ENCODE results near the gene TOPBP1.

TOPBP1 gene

DNA sequence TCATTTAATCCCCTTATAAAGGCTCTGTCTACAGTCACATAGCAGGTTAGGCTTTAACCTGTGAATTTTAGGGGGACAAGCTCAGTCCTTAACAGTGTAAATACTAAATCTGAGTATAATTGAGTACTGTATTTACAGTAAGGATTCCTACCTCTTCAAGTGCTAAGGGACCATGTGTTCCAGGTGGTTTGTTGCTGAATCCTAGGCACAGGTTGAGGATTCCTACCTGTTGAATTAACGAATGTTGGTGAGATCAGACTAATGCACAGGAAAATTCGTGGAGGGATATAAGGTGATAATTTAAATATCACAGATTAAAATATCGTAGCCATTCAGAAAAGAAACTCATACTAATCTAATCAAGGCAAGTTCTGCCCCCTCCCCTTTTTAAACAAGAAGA is 63.3 kb downstream of the TOPBP1 start:
- DNase-seq (ENCODE audit: low read depth): no peak
- H3K4me3 ChIP-seq (ENCODE audit: low read length): no peak overlapping the region
- TF ChIP-seq, protein P1, sequence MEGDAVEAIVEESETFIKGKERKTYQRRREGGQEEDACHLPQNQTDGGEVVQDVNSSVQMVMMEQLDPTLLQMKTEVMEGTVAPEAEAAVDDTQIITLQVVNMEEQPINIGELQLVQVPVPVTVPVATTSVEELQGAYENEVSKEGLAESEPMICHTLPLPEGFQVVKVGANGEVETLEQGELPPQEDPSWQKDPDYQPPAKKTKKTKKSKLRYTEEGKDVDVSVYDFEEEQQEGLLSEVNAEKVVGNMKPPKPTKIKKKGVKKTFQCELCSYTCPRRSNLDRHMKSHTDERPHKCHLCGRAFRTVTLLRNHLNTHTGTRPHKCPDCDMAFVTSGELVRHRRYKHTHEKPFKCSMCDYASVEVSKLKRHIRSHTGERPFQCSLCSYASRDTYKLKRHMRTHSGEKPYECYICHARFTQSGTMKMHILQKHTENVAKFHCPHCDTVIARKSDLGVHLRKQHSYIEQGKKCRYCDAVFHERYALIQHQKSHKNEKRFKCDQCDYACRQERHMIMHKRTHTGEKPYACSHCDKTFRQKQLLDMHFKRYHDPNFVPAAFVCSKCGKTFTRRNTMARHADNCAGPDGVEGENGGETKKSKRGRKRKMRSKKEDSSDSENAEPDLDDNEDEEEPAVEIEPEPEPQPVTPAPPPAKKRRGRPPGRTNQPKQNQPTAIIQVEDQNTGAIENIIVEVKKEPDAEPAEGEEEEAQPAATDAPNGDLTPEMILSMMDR (IDR thresholded peaks at IDR 0.05; ENCODE audit: insufficient read depth, low read depth, low read length, missing control alignments): no peak

DNA sequence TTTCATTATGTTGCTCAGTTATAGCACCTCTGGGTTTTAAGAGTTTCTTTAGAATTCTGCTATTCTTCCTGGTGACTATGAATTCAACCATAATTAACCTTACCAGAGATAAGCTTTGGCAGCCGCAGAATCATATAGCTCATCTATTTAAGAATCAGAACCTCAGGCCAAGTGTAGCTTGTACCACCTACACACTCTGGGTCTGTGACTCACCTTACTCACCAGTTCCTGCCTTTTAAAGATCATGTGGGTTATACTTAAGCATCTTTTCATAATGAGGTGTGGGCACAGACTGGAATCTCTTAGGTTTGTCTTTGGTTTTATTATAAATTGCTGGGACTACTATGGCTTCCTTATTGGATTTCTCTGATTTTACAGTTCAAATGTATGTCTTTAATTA is 66.4 kb downstream of the TOPBP1 start:
- H3K4me3 ChIP-seq (ENCODE audit: low read length): no peak overlapping the region
- DNase-seq (ENCODE audit: low read depth): peak; percentile 72
- TF ChIP-seq, protein P1 (IDR thresholded peaks at IDR 0.05; ENCODE audit: insufficient read depth, low read depth, low read length, missing control alignments): no peak

DNA sequence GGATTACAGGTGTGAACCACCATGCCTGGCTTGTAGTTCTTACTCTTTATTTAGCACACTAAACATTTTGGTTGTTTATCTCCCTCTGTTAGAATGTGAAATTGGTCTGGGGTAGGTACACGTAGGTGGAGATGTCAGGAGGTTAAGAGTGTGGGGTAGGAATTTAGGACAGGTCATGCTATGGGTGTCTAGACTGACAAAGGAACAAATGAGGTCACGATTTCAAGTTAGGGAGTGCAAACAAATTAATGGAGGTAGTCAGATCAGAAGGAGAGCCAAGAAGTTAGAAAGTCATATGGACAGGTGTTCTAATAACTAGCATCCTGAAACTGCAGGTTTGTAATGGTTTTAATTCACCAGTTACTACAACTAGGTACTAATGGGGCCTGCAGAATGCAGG is 68.5 kb downstream of the TOPBP1 start:
- DNase-seq (ENCODE audit: low read depth): no peak
- H3K4me3 ChIP-seq (ENCODE audit: low read length): no peak overlapping the region
- TF ChIP-seq, protein P1 (IDR thresholded peaks at IDR 0.05; ENCODE audit: insufficient read depth, low read depth, low read length, missing control alignments): no peak

DNA sequence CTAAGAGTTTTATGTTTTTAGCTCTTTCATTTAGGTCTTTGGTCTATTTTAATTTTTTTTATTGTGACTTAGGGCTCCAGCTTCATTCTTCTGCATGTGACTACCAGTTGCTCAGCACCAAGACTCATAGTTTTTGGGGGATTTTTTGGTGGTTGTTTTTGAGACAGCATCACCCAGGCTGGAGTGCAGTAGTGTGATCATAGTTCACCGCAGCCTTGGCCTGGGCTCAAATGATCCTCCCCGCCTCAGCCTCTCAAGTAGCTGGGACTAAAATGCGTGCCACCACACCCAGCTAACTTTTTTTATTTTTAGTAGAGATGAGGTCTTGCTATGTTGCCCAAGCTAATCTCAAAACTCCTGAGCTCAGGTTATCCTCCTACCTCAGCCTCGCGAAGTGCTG is 68.9 kb downstream of the TOPBP1 start:
- TF ChIP-seq, protein P1 (IDR thresholded peaks at IDR 0.05; ENCODE audit: insufficient read depth, low read depth, low read length, missing control alignments): no peak
- H3K4me3 ChIP-seq (ENCODE audit: low read length): no peak overlapping the region
- no peak for DNase-seq (ENCODE audit: low read depth)

DNA sequence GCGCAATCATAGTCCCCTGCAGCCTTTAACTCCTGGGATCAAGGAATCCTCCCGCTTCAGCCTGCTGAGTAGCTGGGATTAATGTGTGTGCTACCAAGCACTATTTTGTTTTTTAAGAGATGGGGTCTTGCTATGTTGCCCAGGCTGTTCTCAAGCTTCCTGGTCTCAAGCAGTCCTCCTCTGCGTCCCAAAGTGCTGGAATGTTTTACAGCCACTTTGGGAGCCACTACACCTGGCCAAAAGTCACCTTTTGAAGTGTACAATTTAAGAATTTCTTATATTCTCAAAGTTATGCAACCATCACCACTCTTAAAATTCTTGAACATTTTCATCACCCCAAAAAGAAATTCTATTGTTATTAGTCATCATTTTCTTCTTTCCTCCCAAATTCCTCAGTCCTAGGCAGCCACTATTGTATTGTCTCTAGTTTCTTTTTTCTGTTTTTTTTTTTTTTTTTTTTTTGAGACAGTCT is 70.4 kb downstream of the TOPBP1 start:
- TF ChIP-seq, protein P1 (IDR thresholded peaks at IDR 0.05; ENCODE audit: insufficient read depth, low read depth, low read length, missing control alignments): no peak
- H3K4me3 ChIP-seq (ENCODE audit: low read length): no peak overlapping the region
- peak; percentile 33 for DNase-seq (ENCODE audit: low read depth)

GRCh38 chr3:133589503-133589902 is 72.2 kb downstream of the TOPBP1 start:
- no peak overlapping the region for H3K4me3 ChIP-seq (ENCODE audit: low read length)
- no peak for DNase-seq (ENCODE audit: low read depth)
- TF ChIP-seq, protein P1 (IDR thresholded peaks at IDR 0.05; ENCODE audit: insufficient read depth, low read depth, low read length, missing control alignments): no peak

GRCh38 chr3:133588784-133589465 is 72.8 kb downstream of the TOPBP1 start:
- H3K4me3 ChIP-seq (ENCODE audit: low read length): no peak overlapping the region
- TF ChIP-seq, protein P1 (IDR thresholded peaks at IDR 0.05; ENCODE audit: insufficient read depth, low read depth, low read length, missing control alignments): no peak
- DNase-seq (ENCODE audit: low read depth): no peak
